HG02678 (cell line): ENCODE data around the gene OTUB2.
"Not testable (repeated sequence)": the region's sequence is repeated elsewhere in the genome, so short reads cannot be mapped to it uniquely, and the experiment has no call there.

Source experiments
- ATAC-seq: cut with Tn5 transposase; IDR thresholded peaks from one replicate; pipeline ENCODE4 v1.9.1; 2021; ENCODE audit warnings: mild to moderate bottlenecking, moderate library complexity; ENCODE audit not compliant: unreplicated experiment

Gene OTUB2

GRCh38 chr14:94052662-94053061 lies 26.5 kb downstream of the OTUB2 start:
- ATAC-seq, result no peak

- no peak for ATAC-seq
Observed at GRCh38 chr14:94054401-94054800, 28.3 kb downstream of the OTUB2 start.

- ATAC-seq, result no peak
Observed at GRCh38 chr14:94054936-94055335, 28.8 kb downstream of the OTUB2 start.

GRCh38 chr14:94056579-94057308 lies 30.6 kb downstream of the OTUB2 start:
- ATAC-seq, result peak; percentile 81

GRCh38 chr14:94058128-94058673 lies 32.1 kb downstream of the OTUB2 start:
- no peak for ATAC-seq

GRCh38 chr14:94058674-94059138 lies 32.6 kb downstream of the OTUB2 start:
- no peak for ATAC-seq

GRCh38 chr14:94059998-94060397 lies 33.9 kb downstream of the OTUB2 start:
- no peak for ATAC-seq

- ATAC-seq, result no peak
Observed at GRCh38 chr14:94062344-94062940, 36.3 kb downstream of the OTUB2 start.

GRCh38 chr14:94066089-94066676 lies 40.0 kb downstream of the OTUB2 start:
- ATAC-seq, result no peak

- not testable (repeated sequence) for ATAC-seq
Observed at GRCh38 chr14:94072076-94072475, 45.9 kb downstream of the OTUB2 start.

- ATAC-seq, result no peak
Observed at GRCh38 chr14:94074534-94074933, 48.4 kb downstream of the OTUB2 start.

- ATAC-seq, result no peak
Observed at GRCh38 chr14:94075008-94075407, 48.9 kb downstream of the OTUB2 start.

GRCh38 chr14:94077111-94077821 lies 51.1 kb downstream of the OTUB2 start:
- ATAC-seq, result no peak

GRCh38 chr14:94077823-94078222 lies 51.7 kb downstream of the OTUB2 start:
- no peak for ATAC-seq

GRCh38 chr14:94079891-94080620 lies 53.9 kb downstream of the OTUB2 start:
- no peak for ATAC-seq

GRCh38 chr14:94080621-94081385 lies 54.7 kb downstream of the OTUB2 start, which contains the start of the genes DDX24 and IFI27L1:
Gene DDX24 (minus strand): TSS chr14:94081202. CDS start chr14:94079742, 1,460 bp downstream.
Gene IFI27L1 (plus strand): TSS chr14:94081310. CDS start chr14:94096938, 15,628 bp downstream.
- ATAC-seq, result peak; percentile 99

GRCh38 chr14:94081386-94081820 lies 55.3 kb downstream of the OTUB2 start:
- ATAC-seq, result peak; percentile 26

GRCh38 chr14:94087891-94088290 lies 61.8 kb downstream of the OTUB2 start:
- ATAC-seq, result no peak

GRCh38 chr14:94088516-94088915 lies 62.4 kb downstream of the OTUB2 start:
- ATAC-seq, result no peak
